Loucy (cell line): ENCODE data around the gene WDSUB1.

ENCODE experiments used
- CTCF ChIP-seq: fragments of 200-600 bp; sonication (generic); conservative IDR thresholded peaks from 2 replicates; pipeline ENCODE4 v1.5.1; 2014; ENCODE audit warnings: mild to moderate bottlenecking, antibody characterized with exemption, low read length
- EZH2phosphoT487 ChIP-seq: fragments of 200-600 bp; IDR thresholded peaks from 2 replicates; pipeline ENCODE4 v1.6.1; 2018; ENCODE audit warnings: antibody characterized with exemption, mild to moderate bottlenecking, moderate library complexity, borderline replicate concordance

- TF ChIP-seq CTCF = no peak
- TF ChIP-seq EZH2phosphoT487 = no peak
Observed at GRCh38 chr2:159283529-159283928, 3.0 kb downstream of the WDSUB1 start.
